ENCODE measurements around the gene TLR2. TPM values are rescaled to one million over a fixed set of nuclear protein-coding genes. Genes with fewer than 3 reads are reported as not detected.

TLR2 gene
- total RNA-seq, 1 experiment from 2014 or later = 0.90 TPM

DNA sequence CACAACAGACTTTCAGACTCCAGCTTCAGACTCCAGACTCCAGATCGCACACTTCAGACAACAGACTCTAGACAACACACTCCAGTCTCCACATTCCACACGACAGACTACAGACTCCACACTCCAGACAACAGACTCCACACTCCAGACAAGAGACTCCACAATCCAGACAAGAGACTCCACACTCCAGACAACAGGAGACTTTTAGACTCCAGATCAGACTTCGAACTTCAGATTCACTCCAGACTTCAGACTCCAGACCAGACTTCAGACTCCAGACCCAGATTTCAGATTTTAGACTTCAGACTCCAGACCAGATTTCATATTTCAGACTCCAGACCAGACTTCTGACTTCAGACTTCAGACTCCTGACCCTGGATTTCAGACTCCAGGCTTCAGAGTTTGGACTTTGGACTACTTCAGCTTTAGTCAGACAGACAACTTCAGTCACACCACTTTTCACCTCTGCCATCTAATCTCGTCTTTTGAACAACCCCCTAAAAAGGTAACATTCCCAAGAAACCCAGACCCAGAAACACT is 29.0 kb upstream of the TLR2 start:
- Histone ChIP-seq H3K23ac (ENCODE audit: insufficient read length, low read depth, low read length) (no peak overlapping the region), H3K27ac (ENCODE audit: insufficient read length, low read depth, low read length) (no peak overlapping the region), H4K91ac (ENCODE audit: insufficient read length, low read depth, low read length) (no peak overlapping the region), H3K18ac (ENCODE audit: insufficient read length, low read depth, low read length) (no peak overlapping the region), H3K4ac (ENCODE audit: low read depth, low read length) (no peak overlapping the region), H2AFZ (ENCODE audit: low read length) (no peak overlapping the region), H3T11ph (ENCODE audit: low read length) (no peak overlapping the region), H2BK20ac (ENCODE audit: low read depth, low read length, poor library complexity, severe bottlenecking) (no peak overlapping the region), H3K79me1 (ENCODE audit: insufficient read depth, low read depth, low read length, poor library complexity, severe bottlenecking) (no peaks in the 10 kb centered on the region), H3K4me2 (ENCODE audit: insufficient read depth, insufficient read length, low read length) (no peak overlapping the region), H2BK15ac (ENCODE audit: low read depth, low read length) (no peak overlapping the region), H3K79me2 (ENCODE audit: insufficient read depth, low read length) (no peaks in the 10 kb centered on the region), H3K9ac (ENCODE audit: extremely low read depth, insufficient read length, low read length) (no peak overlapping the region), H3K14ac (ENCODE audit: insufficient read depth, low read length) (no peak overlapping the region), H2BK5ac (ENCODE audit: insufficient read length, low read length) (no peak overlapping the region), H4K8ac (replicated peaks; ENCODE audit: insufficient read length, low read depth, low read length) (no peak overlapping the region), H4K5ac (ENCODE audit: insufficient read length, low read depth, low read length) (no peak overlapping the region), H3K4me1 (ENCODE audit: insufficient read depth, low read length) (0 out of 2 replicates have a peak, but pooled peaks cover 4% of the 10 kb centered on the region), H2BK12ac (ENCODE audit: insufficient read length, low read depth, low read length) (no peak overlapping the region), H3K23me2 (ENCODE audit: insufficient read length, low read depth, low read length, poor library complexity, severe bottlenecking) (no peaks in the 10 kb centered on the region), H3K9me3 (ENCODE audit: control insufficient read depth, low read depth, low read length) (no peaks in the 10 kb centered on the region), H3K27me3 (ENCODE audit: insufficient read depth, low read length) (no peaks in the 10 kb centered on the region), H2AK5ac (ENCODE audit: insufficient read length, low read length) (no peak overlapping the region), H3K56ac (ENCODE audit: insufficient read length, low read depth, low read length) (no peak overlapping the region), H2BK120ac (ENCODE audit: low read depth, low read length, poor library complexity, severe bottlenecking) (no peak overlapping the region), H4K20me1 (ENCODE audit: control insufficient read depth, insufficient read depth, insufficient read length) (no peaks in the 10 kb centered on the region)
- Mint-ChIP-seq H3K4me1 (peaks cover 5 to 9% of the 10 kb centered on the region in 2 experiments), H3K27me3 (ENCODE audit: low read depth) (peaks cover 7% of the 10 kb centered on the region), H3K9me3 (no peaks in the 10 kb centered on the region), H3K36me3 (ENCODE audit: insufficient read depth in 1 of 3, low read depth in 3 of 3) (no peaks in the 10 kb centered on the region), H3K4me3 (no peak overlapping the region), H3K27ac (no peak overlapping the region; a peak in 1 of 7 replicates)
- WGBS (ENCODE audit: extremely low coverage, insufficient read length, low lambda C conversion rate) = no CpG with 5 or more reads among the region's 4 CpGs
- TF ChIP-seq, protein P1, sequence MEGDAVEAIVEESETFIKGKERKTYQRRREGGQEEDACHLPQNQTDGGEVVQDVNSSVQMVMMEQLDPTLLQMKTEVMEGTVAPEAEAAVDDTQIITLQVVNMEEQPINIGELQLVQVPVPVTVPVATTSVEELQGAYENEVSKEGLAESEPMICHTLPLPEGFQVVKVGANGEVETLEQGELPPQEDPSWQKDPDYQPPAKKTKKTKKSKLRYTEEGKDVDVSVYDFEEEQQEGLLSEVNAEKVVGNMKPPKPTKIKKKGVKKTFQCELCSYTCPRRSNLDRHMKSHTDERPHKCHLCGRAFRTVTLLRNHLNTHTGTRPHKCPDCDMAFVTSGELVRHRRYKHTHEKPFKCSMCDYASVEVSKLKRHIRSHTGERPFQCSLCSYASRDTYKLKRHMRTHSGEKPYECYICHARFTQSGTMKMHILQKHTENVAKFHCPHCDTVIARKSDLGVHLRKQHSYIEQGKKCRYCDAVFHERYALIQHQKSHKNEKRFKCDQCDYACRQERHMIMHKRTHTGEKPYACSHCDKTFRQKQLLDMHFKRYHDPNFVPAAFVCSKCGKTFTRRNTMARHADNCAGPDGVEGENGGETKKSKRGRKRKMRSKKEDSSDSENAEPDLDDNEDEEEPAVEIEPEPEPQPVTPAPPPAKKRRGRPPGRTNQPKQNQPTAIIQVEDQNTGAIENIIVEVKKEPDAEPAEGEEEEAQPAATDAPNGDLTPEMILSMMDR (conservative IDR thresholded peaks at IDR 0.05) = no peak
- DNase-seq = no peak
